Sigmoid colon (tissue), 7 donors: ENCODE measurements around the gene LATS2. TPM values are rescaled to one million over a fixed set of nuclear protein-coding genes. Genes with fewer than 3 reads are reported as not detected.
A peak's percentile ranks its signal among the peaks of the same experiment; 100 is the strongest.
"Not testable (repeated sequence)": the region's sequence is repeated elsewhere in the genome, so short reads cannot be mapped to it uniquely, and the experiment has no call there.

Experiments
- DNase-seq: peaks from one replicate; pipeline ENCODE4 v3.0.0-alpha.2; 2019
- H3K27ac ChIP-seq, 4 donors: fragments of 200-600 bp; sonication (generic); one replicate each; pipeline ENCODE4 v1.5.1; 2016 to 2019; ENCODE audit warnings: mild to moderate bottlenecking in 1 of 4
- H3K27me3 ChIP-seq, 3 donors: fragments of 200-600 bp; sonication (generic); one replicate each; pipeline ENCODE4 v1.5.1; 2019; ENCODE audit warnings: mild to moderate bottlenecking in 1 of 3
- H3K36me3 ChIP-seq, 4 donors: fragments of 200-600 bp; sonication (generic); one replicate each; pipeline ENCODE4 v1.5.1; 2016 to 2019
- H3K4me1 ChIP-seq, 4 donors: fragments of 200-600 bp; sonication (generic); one replicate each; pipeline ENCODE4 v1.5.1; 2017 to 2019
- H3K4me3 ChIP-seq, 4 donors: fragments of 200-600 bp; sonication (generic); one replicate each; pipeline ENCODE4 v1.5.1; 2017 to 2019; ENCODE audit warnings: mild to moderate bottlenecking in 2 of 4, moderate library complexity in 1 of 4
- H3K9me3 ChIP-seq, 4 donors: fragments of 200-600 bp in 3 of 4; sonication (generic) in 3 of 4; one replicate each; pipeline versions ENCODE4 v1.5.1 to v1.6.1; 2013 to 2019
- EP300 ChIP-seq, 4 donors: sonication (generic); formaldehyde crosslinking; IDR thresholded peaks; one replicate each; pipeline ENCODE4 v1.6.1; 2017; ENCODE audit warnings: antibody characterized with exemption in 4 of 4
- POLR2A ChIP-seq, 2 donors: fragments of 450-650 bp; IDR thresholded peaks; one replicate each; pipeline ENCODE4 v1.6.1; 2016; ENCODE audit warnings: antibody characterized with exemption in 2 of 2, mild to moderate bottlenecking in 2 of 2, moderate library complexity in 2 of 2
- POLR2AphosphoS5 ChIP-seq, 4 donors: sonication (generic); formaldehyde crosslinking; IDR thresholded peaks; one replicate each; pipeline ENCODE4 v1.6.1; 2017; ENCODE audit warnings: antibody characterized with exemption in 4 of 4
- WGBS, 2 donors: extraction: QIAGEN DNeasy Blood & Tissue Kit; methylation state at CpG; one replicate each; pipeline ENCODE4 v1.1.7; 2013; 5-methylcytosine and 5-hydroxymethylcytosine counted together
- intact Hi-C: fragments of 100-400 bp; cut with DNase I; formaldehyde crosslinking; loops from one replicate; pipeline ENCODE4 v1.15.1; 2023
- polyA plus RNA-seq, 3 donors: library from polyadenylated mRNA; stranded (reverse); fragments of 200-250 nt; gene quantifications; one replicate each; pipeline ENCODE4 v1.2.3, GENCODE V29; 2013
- total RNA-seq, 4 donors: library from RNA; depleted of rRNA; stranded (reverse); fragments of >200 nt; gene quantifications; one replicate each; pipeline ENCODE4 v1.1.0, GENCODE V29; 2016
- TF ChIP-seq, protein P1 (sequence below), 4 experiments: fragments of 450-650 bp in 3 of 4; fragments of 200-600 bp in 1 of 4; IDR thresholded peaks; one replicate each; pipeline ENCODE4 v1.5.1; 2016 to 2019; ENCODE audit warnings: antibody characterized with exemption in 4 of 4, mild to moderate bottlenecking in 3 of 4, moderate library complexity in 2 of 4
- donor health status: healthy with polysubstance abuse.
- donor health status: Bipolar disorder and iron deficiency.
- donor health status: healthy.

Gene LATS2
- total and polyA plus RNA-seq, 7 donors: 3.7 to 45.5 (median 21.8) TPM

DNA sequence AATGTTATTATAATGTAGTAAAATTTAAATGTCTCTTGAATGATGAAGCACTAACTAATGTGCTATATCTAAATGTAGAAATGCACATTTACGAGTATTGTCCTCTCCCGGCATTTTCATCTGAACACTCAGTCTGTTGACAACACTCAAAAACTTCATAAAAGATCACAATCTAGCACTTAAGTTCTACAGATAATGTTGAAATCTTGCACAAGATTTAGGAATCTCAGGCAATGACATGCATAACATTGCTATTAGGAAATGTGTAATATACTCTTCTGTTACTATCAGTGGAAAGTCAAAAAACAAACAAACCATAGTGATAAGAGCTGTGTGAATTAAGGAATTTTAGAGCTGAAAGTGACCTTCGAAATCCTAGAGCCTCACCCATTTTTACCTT lies 121.3 kb downstream of the LATS2 start:
- H3K4me3 ChIP-seq: no peak overlapping the region
- peaks cover 0 to 21% (median 14%) of the 10 kb centered on the region in 4 donors for H3K4me1 ChIP-seq
- 41 to 66% methylated on average over 3 of the region's 3 CpGs for WGBS, 2 donors
- DNase-seq: no peak
- TF ChIP-seq EP300 (IDR thresholded peaks at IDR 0.05) (no peak), POLR2AphosphoS5 (IDR thresholded peaks at IDR 0.05) (no peak), POLR2A (IDR thresholded peaks at IDR 0.05) (no peak)
- TF ChIP-seq, protein P1, sequence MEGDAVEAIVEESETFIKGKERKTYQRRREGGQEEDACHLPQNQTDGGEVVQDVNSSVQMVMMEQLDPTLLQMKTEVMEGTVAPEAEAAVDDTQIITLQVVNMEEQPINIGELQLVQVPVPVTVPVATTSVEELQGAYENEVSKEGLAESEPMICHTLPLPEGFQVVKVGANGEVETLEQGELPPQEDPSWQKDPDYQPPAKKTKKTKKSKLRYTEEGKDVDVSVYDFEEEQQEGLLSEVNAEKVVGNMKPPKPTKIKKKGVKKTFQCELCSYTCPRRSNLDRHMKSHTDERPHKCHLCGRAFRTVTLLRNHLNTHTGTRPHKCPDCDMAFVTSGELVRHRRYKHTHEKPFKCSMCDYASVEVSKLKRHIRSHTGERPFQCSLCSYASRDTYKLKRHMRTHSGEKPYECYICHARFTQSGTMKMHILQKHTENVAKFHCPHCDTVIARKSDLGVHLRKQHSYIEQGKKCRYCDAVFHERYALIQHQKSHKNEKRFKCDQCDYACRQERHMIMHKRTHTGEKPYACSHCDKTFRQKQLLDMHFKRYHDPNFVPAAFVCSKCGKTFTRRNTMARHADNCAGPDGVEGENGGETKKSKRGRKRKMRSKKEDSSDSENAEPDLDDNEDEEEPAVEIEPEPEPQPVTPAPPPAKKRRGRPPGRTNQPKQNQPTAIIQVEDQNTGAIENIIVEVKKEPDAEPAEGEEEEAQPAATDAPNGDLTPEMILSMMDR (IDR thresholded peaks at IDR 0.05): no peak
- H3K27ac ChIP-seq: peak overlapping the region in 1 of 4 donors; percentile 55
- no peaks in the 10 kb centered on the region for H3K36me3 ChIP-seq
- no peaks in the 10 kb centered on the region for H3K27me3 ChIP-seq
- intact Hi-C loops: loop anchor here (5.0 kb wide), 3 partner anchors 72 to 537 kb away; no protein-coding TSS in a partner anchor
- no peaks in the 10 kb centered on the region for H3K9me3 ChIP-seq

DNA sequence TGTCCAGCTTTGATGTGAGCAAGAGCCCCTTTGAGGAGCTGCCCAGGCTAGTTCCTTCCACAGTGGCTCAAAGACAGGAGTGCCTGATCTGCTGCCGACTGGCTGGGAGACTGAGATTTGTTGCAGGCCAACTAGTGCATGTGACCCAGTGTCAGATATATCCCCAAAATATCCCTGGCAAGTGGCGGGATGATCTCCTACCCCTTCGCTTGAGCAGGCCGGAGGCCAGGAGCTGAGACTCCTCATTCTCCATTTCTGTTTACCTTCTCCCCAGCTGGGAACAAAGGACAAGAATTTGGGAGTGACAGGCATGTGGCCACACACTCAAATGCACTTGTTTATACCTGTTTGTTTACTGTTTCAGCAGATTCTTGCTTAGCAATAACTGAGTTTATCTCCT lies 121.7 kb downstream of the LATS2 start:
- Histone ChIP-seq H3K9me3 (no peaks in the 10 kb centered on the region), H3K4me3 (no peak overlapping the region), H3K36me3 (no peaks in the 10 kb centered on the region), H3K27me3 (no peaks in the 10 kb centered on the region), H3K27ac (peak overlapping the region in 2 of 4 donors; percentile 19 to 55), H3K4me1 (peaks cover 0 to 21% (median 14%) of the 10 kb centered on the region in 4 donors)
- intact Hi-C loops: loop anchor here (5.0 kb wide), 3 partner anchors 73 to 538 kb away; no protein-coding TSS in a partner anchor
- 35 to 71% methylated on average over 4 of the region's 4 CpGs for WGBS, 2 donors
- no peak for DNase-seq
- TF ChIP-seq POLR2A (IDR thresholded peaks at IDR 0.05) (no peak), EP300 (IDR thresholded peaks at IDR 0.05) (no peak), POLR2AphosphoS5 (IDR thresholded peaks at IDR 0.05) (no peak)
- TF ChIP-seq, protein P1 (IDR thresholded peaks at IDR 0.05): no peak

DNA sequence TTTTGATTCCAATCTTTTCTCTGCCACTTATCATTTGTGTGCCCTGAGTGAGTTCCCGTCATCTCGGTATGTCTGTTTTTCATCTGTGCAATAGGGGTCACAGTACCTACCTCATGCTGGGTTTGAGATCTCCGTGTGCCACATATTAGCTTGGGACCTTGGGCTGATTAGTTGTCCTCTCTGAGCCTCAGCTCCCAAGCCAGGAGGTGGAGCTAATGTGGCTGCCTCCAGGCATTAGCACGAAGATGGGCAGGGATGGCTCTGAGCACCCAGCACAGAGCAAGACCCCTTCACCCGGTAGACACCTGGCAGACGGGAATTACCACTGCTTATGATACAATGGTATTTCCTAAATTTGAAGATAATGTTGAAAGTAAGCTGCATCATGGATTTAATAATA lies 123.1 kb downstream of the LATS2 start:
- intact Hi-C loops: no loop called here
- no peak for DNase-seq

DNA sequence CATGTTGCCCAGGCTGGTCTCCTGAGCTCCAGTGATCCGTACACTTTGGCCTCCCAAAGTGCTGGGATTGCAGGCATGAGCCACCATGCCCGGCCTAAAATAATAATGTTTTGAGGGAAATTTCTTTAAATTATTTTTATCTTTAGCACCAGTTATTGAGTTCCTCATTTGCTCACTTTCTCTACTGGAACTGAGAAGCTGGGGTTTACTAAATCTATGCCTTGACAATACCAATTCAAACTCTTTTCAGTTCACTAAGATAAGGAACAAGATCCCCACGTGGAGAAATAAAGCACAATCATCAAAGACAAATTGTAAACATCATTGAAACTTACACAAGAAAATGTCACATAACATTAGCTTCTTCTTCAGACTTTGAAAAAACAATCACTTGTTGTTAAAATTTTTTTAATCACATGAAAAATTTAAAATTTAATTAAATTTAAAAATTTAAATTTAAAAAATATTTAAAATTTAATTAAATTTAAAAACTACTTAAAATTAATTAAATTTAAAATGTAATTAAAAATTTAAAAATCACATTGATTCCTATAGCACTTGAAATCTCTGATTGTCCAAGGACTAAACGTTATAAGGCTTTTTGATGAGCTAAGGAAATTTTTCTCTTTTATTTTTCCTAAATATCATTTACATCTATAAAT lies 133.7 kb downstream of the LATS2 start:
- Histone ChIP-seq H3K27ac (no peak overlapping the region), H3K27me3 (no peaks in the 10 kb centered on the region), H3K36me3 (no peaks in the 10 kb centered on the region), H3K9me3 (no peaks in the 10 kb centered on the region), H3K4me1 (no peaks in the 10 kb centered on the region), H3K4me3 (no peak overlapping the region)
- intact Hi-C loops: loop anchor here (5.0 kb wide), 1 partner anchor 745 kb away; no protein-coding TSS in a partner anchor
- no peak for DNase-seq
- 66 to 75% methylated on average over 4 of the region's 4 CpGs for WGBS, 2 donors
- TF ChIP-seq POLR2AphosphoS5 (IDR thresholded peaks at IDR 0.05) (no peak), EP300 (IDR thresholded peaks at IDR 0.05) (no peak), POLR2A (IDR thresholded peaks at IDR 0.05) (no peak)
- TF ChIP-seq, protein P1 (IDR thresholded peaks at IDR 0.05): no peak

More for the DNA sequence above, 123.1 kb downstream of the LATS2 start:
- no peaks in the 10 kb centered on the region for H3K27me3 ChIP-seq
- WGBS, 2 donors: 92 to 93% methylated on average over 6 of the region's 6 CpGs
- H3K9me3 ChIP-seq: no peaks in the 10 kb centered on the region
- no peak for TF ChIP-seq POLR2A (IDR thresholded peaks at IDR 0.05)
- TF ChIP-seq POLR2AphosphoS5 (IDR thresholded peaks at IDR 0.05): no peak
- TF ChIP-seq, protein P1 (IDR thresholded peaks at IDR 0.05): no peak
- TF ChIP-seq EP300 (IDR thresholded peaks at IDR 0.05): no peak
- no peak overlapping the region for H3K27ac ChIP-seq
- H3K4me1 ChIP-seq: peaks cover 0 to 20% (median 10%) of the 10 kb centered on the region in 4 donors
- H3K36me3 ChIP-seq: no peaks in the 10 kb centered on the region
- H3K4me3 ChIP-seq: no peak overlapping the region

DNA sequence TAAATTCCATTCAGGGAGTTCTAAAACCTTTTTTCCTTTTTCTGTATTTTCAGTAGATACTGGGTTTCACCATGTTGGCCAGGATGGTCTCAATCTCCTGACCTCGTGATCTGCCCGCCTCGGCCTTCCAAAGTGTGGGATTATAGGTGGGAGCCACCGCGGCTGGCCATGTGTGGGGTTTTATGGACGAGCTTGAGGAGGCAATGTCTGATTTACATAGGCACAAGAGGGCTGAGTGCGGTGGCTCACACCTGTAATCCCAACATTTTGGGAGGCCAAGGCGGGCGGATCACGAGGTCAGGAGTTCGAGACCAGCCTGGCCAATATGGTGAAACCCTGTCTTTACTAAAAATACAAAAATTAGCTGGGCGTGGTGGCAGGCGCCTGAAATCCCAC lies 136.0 kb downstream of the LATS2 start:
- H3K4me1 ChIP-seq, H3K27me3 ChIP-seq, H3K9me3 ChIP-seq, H3K27ac ChIP-seq, DNase-seq, H3K36me3 ChIP-seq, H3K4me3 ChIP-seq: not testable (repeated sequence)
- intact Hi-C loops: loop anchor here (2.0 to 5.0 kb wide), 3 partner anchors 213 to 743 kb away; no protein-coding TSS in a partner anchor
- 78 to 81% methylated on average over 13 of the region's 13 CpGs for WGBS, 2 donors
